HEK293 (cell line): ENCODE measurements around the gene RHOT2.

Source experiments
- BCL11B ChIP-seq: fragments of 450-650 bp; formaldehyde crosslinking; IDR thresholded peaks from 2 replicates; pipeline ENCODE4 v1.5.1; 2016; ENCODE audit warnings: low read depth, missing biosample characterization, missing genetic modification characterization
- GLIS1 ChIP-seq: fragments of 450-650 bp; formaldehyde crosslinking; IDR thresholded peaks from 2 replicates; pipeline ENCODE4 v1.5.1; 2016; ENCODE audit warnings: missing biosample characterization, missing genetic modification characterization
- HOXC10 ChIP-seq: sonication (generic); formaldehyde crosslinking; IDR thresholded peaks from 2 replicates; pipeline ENCODE4 v1.8.1; 2023; ENCODE audit warnings: mild to moderate bottlenecking, missing genetic modification reagents
- KLF7 ChIP-seq: fragments of 450-650 bp; formaldehyde crosslinking; IDR thresholded peaks from 2 replicates; pipeline ENCODE4 v1.5.1; 2016; ENCODE audit warnings: missing biosample characterization, missing genetic modification characterization, borderline replicate concordance
- OSR2 ChIP-seq: fragments of 450-650 bp; formaldehyde crosslinking; IDR thresholded peaks from 2 replicates; pipeline ENCODE4 v1.5.1; 2016; ENCODE audit warnings: missing biosample characterization, missing genetic modification characterization
- SETDB1 ChIP-seq: IDR thresholded peaks from one replicate; pipeline ENCODE4 v1.6.1; 2017; ENCODE audit warnings: mild to moderate bottlenecking, low read length, moderate library complexity, mixed read lengths; ENCODE audit not compliant: insufficient read length
- ZFP69B ChIP-seq: fragments of 450-650 bp; formaldehyde crosslinking; IDR thresholded peaks from 2 replicates; pipeline ENCODE4 v1.5.1; 2016; ENCODE audit warnings: missing biosample characterization, missing genetic modification characterization
- ZNF280D ChIP-seq: fragments of 450-650 bp; formaldehyde crosslinking; IDR thresholded peaks from 2 replicates; pipeline ENCODE4 v1.5.1; 2016; ENCODE audit warnings: missing biosample characterization, missing genetic modification characterization
- ZNF292 ChIP-seq: fragments of 450-650 bp; formaldehyde crosslinking; IDR thresholded peaks from 2 replicates; pipeline ENCODE4 v1.5.1; 2016; ENCODE audit warnings: low read depth, missing biosample characterization, missing genetic modification characterization, borderline replicate concordance
- ZNF404 ChIP-seq: fragments of 450-650 bp; formaldehyde crosslinking; IDR thresholded peaks from 2 replicates; pipeline ENCODE4 v1.5.1; 2017; ENCODE audit warnings: missing biosample characterization, missing genetic modification characterization
- ZNF473 ChIP-seq: fragments of 450-650 bp; formaldehyde crosslinking; IDR thresholded peaks from 2 replicates; pipeline ENCODE4 v1.5.1; 2017; ENCODE audit warnings: missing biosample characterization, missing genetic modification characterization
- ZNF600 ChIP-seq: fragments of 450-650 bp; formaldehyde crosslinking; IDR thresholded peaks from 2 replicates; pipeline ENCODE4 v1.5.1; 2016; ENCODE audit warnings: missing biosample characterization, missing genetic modification characterization
- ZNF701 ChIP-seq: fragments of 450-650 bp; formaldehyde crosslinking; IDR thresholded peaks from 2 replicates; pipeline ENCODE4 v1.5.1; 2016; ENCODE audit warnings: missing biosample characterization, missing genetic modification characterization
- TF ChIP-seq, protein P1 (sequence below): fragments of 450-650 bp; IDR thresholded peaks from 2 replicates; pipeline ENCODE4 v1.5.1; 2018; ENCODE audit warnings: missing biosample characterization, missing genetic modification characterization
- TF ChIP-seq, protein P2 (sequence below): fragments of 450-650 bp; formaldehyde crosslinking; conservative IDR thresholded peaks from 2 replicates; pipeline ENCODE4 v1.5.1; 2016; ENCODE audit warnings: low read depth, missing biosample characterization, missing genetic modification characterization
- TF ChIP-seq, protein P3 (sequence below): fragments of 450-650 bp; formaldehyde crosslinking; IDR thresholded peaks from 2 replicates; pipeline ENCODE4 v1.5.1; 2016; ENCODE audit warnings: missing biosample characterization, missing genetic modification characterization

RHOT2 gene

DNA sequence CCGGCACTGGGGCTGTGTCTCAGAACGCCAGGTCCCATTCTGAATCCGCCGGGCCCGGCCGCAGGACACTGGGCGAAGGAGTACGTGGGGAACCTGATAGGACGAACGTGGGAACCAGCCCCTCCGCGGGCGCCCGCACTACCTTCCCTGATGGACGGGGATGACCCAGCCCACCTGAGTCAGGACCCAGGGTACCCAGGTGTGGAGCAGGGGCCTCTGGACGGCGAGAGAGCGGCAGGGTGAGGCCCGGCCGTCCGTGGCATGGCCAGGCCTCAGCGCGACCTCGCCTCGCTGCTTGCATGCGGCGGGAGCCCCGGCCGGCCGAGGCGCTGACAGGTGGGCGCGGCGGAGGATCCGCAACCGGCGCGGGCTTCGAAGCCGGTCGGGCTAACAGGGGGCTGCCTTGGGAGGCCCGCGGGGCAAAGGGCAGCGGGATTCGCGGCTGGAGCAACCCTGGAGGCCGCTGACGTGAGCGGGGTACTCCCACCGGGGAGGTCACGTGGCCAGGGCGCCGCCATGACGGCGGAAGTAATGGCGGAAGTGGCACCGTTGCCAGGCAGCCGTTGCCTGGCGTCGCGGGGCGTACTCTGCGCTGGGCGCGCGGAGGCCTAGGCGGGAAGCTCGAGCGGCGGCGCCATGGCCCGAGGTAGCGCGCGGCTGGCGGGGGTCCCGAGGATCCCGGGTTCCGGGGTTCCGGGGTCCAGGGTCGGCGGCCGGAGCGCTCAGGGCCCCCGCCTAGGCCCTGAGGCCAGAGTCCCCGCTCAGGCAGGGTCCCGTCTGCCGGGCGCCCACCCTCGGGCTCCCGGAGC is 18.9 kb upstream of the RHOT2 start, which contains the start of gene WDR90 (continued):
- TF ChIP-seq, protein P1, sequence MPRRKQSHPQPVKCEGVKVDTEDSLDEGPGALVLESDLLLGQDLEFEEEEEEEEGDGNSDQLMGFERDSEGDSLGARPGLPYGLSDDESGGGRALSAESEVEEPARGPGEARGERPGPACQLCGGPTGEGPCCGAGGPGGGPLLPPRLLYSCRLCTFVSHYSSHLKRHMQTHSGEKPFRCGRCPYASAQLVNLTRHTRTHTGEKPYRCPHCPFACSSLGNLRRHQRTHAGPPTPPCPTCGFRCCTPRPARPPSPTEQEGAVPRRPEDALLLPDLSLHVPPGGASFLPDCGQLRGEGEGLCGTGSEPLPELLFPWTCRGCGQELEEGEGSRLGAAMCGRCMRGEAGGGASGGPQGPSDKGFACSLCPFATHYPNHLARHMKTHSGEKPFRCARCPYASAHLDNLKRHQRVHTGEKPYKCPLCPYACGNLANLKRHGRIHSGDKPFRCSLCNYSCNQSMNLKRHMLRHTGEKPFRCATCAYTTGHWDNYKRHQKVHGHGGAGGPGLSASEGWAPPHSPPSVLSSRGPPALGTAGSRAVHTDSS (tag by site-specific recombination) = no peak; the same call in 1 of the 2 replicates
- TF ChIP-seq GLIS1 (tag by site-specific recombination) (peak; percentile 97), ZNF473 (tag by site-specific recombination) (no peak), ZNF600 (tag by site-specific recombination) (peak; percentile 67), ZNF292 (no peak), ZNF701 (tag by site-specific recombination) (no peak), HOXC10 (no peak), KLF7 (tag by site-specific recombination) (0 out of 2 replicates have a peak, but pooled peaks have one; percentile 56), SETDB1 (no peak), ZFP69B (tag by site-specific recombination) (0 out of 2 replicates have a peak, but pooled peaks have one; percentile 40), ZNF280D (no peak), ZNF404 (tag by site-specific recombination) (no peak), BCL11B (tag by site-specific recombination) (peak; percentile 77), OSR2 (tag by site-specific recombination) (peak; percentile 22; the same call in 1 of the 2 replicates)
- TF ChIP-seq, protein P2, sequence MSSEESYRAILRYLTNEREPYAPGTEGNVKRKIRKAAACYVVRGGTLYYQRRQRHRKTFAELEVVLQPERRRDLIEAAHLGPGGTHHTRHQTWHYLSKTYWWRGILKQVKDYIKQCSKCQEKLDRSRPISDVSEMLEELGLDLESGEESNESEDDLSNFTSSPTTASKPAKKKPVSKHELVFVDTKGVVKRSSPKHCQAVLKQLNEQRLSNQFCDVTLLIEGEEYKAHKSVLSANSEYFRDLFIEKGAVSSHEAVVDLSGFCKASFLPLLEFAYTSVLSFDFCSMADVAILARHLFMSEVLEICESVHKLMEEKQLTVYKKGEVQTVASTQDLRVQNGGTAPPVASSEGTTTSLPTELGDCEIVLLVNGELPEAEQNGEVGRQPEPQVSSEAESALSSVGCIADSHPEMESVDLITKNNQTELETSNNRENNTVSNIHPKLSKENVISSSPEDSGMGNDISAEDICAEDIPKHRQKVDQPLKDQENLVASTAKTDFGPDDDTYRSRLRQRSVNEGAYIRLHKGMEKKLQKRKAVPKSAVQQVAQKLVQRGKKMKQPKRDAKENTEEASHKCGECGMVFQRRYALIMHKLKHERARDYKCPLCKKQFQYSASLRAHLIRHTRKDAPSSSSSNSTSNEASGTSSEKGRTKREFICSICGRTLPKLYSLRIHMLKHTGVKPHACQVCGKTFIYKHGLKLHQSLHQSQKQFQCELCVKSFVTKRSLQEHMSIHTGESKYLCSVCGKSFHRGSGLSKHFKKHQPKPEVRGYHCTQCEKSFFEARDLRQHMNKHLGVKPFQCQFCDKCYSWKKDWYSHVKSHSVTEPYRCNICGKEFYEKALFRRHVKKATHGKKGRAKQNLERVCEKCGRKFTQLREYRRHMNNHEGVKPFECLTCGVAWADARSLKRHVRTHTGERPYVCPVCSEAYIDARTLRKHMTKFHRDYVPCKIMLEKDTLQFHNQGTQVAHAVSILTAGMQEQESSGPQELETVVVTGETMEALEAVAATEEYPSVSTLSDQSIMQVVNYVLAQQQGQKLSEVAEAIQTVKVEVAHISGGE (tag by site-specific recombination) = peak; percentile 66
- TF ChIP-seq, protein P3, sequence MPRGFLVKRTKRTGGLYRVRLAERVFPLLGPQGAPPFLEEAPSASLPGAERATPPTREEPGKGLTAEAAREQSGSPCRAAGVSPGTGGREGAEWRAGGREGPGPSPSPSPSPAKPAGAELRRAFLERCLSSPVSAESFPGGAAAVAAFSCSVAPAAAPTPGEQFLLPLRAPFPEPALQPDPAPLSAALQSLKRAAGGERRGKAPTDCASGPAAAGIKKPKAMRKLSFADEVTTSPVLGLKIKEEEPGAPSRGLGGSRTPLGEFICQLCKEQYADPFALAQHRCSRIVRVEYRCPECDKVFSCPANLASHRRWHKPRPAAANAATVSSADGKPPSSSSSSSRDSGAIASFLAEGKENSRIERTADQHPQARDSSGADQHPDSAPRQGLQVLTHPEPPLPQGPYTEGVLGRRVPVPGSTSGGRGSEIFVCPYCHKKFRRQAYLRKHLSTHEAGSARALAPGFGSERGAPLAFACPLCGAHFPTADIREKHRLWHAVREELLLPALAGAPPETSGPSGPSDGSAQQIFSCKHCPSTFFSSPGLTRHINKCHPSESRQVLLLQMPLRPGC (tag by site-specific recombination) = no peak
